NCI-H187 treated with DMSO at 0.1 percent for 48 hours (cell line): ENCODE data around the gene TIAM2.
"Not testable (repeated sequence)": the region's sequence is repeated elsewhere in the genome, so short reads cannot be mapped to it uniquely, and the experiment has no call there.

Experiments used
- DNase-seq: peaks from one replicate; lab custom pipeline; 2025; lab: John Stamatoyannopoulos, UW

TIAM2 gene

DNA sequence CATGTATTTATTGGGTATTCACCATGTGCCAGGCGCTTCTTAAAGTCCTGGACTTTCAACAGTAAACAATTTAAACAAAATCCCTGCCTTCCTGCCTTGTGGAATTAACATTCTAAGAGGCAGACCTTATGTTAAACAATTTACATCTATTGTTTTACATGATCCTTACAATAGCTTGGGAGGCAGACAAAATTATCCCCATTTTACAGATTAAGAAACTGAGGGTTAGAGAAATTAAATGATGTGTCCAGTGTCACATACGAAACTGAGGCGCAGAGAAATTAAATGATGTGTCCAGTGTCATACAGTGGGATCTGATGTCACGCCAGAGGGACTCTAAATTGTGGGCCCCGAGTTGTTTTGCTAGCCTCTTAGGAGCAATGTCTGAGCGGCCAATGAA, 105.5 kb downstream of the TIAM2 start:
- DNase-seq = no peak

- not testable (repeated sequence) for DNase-seq
These were observed 108.0 kb downstream of the TIAM2 start for GRCh38 chr6:155103083-155103645.

- no peak for DNase-seq
These were observed 108.8 kb downstream of the TIAM2 start for GRCh38 chr6:155103816-155104366.

DNA sequence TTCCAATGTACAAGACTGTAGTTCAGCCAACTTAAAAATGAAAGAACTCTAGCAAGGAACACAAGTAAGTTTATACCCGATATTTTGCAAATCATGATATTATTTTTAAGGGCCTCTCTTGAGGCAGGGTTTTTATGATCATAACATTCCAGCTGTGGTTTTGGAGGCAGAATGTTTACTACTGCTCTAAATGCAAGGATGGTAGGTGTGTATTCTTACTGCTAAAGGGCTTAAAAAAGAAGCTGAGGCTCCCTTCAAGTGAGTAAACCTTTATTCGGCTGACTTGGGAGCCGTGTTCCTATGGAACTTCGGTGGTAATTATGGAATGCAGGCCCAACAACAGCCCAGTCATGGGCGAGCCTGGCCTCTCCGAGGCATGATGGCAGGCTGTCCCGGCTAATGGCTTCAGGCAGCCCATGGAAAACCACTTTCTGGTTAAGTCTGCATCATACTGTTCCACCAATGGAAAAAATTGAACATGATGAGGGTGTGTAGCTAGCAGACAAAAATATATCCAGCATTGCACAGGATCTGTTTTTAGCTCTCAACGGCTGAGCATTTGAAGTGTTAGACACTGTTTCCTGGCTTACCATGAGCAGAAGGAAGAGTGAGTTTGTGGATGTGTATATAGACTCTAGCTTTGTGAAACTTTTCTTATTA, 111.5 kb downstream of the TIAM2 start:
- no peak for DNase-seq

GRCh38 chr6:155107432-155108069, 112.4 kb downstream of the TIAM2 start:
- no peak for DNase-seq

DNA sequence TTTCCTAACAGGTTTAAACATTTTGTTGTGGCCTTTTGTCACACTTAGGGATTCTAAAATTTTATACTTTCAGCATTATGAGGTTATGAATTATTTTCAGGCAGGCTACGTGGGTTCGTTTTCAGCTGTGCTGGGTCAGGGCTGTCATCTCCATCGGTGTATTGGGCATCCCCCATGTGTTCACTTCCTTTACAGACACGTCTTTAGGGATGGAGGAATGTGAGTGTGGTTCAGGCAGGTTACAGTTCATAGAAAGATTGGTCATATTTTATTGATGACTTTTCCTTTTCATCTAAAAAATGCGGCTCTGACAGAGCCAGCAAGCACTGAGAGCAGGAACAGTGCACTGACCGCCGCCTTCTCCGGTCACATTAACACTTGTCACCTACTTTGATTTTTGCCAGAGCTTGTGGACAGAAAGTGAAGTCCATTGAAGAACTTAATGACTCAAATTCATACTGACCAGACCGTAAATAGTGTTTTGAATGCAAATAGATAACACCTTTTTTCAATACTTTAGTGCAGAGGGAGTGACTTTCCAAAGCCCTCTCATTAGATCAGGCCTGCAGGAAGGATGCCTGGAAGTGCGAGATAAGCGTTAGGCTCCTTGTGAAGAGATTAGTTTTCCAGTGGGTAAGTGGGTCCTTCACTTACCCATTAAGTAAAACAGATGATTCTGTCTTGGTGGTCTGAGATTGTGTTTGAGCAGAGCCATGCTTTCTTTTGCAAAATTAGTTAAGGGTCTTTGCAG, 113.1 kb downstream of the TIAM2 start:
- DNase-seq = no peak

DNA sequence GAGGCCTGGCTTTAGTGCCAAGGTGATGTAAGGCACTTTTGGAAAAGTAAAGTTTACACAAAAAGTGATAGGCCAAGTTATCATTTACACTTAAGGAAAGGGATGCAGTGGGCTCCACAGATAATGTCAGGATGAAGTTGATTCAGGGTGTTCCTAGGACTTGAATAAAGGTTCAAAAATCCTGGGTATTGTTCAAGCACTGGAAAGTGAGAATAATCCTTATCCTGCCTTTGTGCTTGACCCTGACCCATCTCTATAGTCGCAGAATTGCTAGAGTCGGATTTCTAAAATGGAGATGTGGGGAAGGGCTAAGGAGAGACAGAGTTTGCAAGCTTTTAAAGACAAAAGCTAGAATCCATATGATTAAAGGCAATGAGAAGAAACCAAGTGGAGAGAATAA, 115.6 kb downstream of the TIAM2 start:
- no peak for DNase-seq

GRCh38 chr6:155112757-155113156, 117.6 kb downstream of the TIAM2 start:
- DNase-seq = no peak

DNA sequence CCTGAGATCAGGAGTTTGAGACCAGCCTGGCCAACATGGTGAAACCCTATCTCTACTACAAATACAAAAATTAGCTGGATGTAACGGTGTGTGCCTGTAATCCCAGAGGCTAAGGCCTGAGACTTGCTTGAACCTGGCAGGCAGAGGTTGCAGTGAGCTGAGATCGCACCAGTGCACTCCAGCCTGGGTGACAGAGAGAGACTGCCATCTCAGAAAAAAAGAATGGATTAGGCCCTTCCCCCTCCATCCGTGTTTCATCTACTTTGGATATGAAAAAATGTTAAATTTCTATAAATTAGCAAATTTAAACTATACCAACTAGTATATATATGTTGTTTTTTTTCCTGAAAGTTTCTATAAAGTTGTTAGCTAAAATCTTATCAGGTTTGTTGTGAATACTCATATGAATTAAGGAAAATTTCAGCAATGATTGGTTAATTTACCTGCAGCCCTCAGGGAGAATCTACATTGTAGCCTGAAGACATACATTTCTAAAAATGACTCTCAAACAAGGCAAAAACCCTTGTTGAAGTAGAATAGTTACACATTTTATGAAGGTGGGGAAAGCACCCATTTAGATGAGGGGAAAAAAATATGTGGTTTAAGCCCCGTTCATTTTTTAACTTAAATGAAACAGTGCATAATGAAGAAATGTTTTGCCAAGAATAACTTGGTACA, 120.9 kb downstream of the TIAM2 start:
- no peak for DNase-seq

GRCh38 chr6:155116571-155116910, 121.4 kb downstream of the TIAM2 start:
- no peak for DNase-seq

GRCh38 chr6:155117256-155117655, 122.1 kb downstream of the TIAM2 start:
- no peak for DNase-seq

DNA sequence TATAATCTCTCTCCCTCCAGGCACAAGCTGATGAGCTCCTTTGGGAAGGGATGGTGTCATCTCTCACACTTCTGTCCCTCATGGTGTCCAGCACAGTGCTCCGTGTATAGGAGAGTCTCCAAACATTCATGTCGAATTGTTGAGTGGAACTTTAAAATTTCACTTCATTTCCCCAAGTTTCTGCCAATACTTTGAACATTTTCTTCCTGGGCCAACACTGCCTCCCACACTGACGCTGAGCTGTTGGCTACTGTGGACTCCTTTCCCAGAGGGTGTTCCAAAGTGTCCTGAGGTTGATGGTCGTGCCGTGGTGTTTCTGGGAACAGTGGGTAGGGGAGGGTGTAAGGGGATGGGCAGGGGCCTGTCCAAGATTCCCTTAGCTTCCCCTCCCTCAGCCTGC, 122.7 kb downstream of the TIAM2 start:
- no peak for DNase-seq

GRCh38 chr6:155119201-155119600, 124.1 kb downstream of the TIAM2 start:
- DNase-seq = not testable (repeated sequence)

DNA sequence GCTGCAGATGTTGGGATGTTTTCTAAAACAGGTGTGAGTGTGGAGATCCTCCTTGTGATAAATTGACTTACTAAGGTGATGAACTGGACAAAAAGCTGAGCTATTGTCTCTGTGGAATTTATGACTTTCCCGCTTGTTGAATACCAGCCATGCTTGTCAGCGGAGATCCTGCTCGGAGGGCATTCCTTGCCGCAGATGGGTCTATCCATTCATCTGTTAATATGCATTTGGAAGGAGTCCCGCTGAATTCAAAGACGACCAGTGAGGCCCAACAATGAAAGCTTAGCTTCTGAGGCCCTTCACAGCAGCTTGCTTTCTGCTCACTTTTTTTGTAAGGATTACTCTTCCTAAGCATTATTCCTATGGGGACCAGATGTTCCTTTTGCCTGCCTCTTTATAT, 124.9 kb downstream of the TIAM2 start:
- no peak for DNase-seq

DNA sequence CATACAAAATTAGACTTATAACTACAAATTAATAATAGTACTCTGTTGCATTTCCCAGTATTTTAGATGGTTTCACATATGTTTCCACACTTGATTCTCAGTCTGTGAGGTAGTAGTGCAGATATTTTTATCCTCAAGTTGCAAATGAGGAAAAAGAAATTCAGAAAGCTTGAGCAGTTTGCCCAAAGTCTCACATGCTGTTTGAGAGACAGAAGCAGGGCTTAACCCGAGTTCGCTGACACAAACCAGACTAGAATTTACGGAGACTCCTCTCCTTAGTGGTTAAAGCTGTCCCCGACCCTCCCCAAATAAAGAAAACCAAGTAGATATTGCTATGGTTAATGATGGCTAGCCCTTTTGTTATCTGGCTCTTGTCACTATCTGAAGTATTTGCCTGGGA, 126.2 kb downstream of the TIAM2 start:
- DNase-seq = no peak

DNA sequence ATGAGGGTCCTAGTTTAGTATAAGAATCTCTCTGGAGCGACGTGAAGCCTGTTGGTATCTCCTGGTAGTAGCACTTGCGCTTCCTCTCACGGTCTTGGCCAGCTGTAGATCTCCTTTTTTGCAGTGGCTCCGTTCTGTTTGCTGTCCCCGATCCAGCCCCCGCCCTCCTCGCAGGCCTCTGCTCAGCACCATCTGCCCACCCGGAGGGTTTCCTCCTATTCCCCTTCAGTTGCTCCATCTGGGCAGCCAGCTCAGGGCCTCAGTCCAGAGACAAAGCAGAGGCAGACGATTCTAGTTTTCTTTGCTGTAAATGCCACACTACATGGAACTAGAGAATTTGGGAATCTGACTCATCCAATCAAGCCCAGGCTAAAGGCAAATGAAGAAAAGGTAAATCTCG, 126.6 kb downstream of the TIAM2 start:
- no peak for DNase-seq

DNA sequence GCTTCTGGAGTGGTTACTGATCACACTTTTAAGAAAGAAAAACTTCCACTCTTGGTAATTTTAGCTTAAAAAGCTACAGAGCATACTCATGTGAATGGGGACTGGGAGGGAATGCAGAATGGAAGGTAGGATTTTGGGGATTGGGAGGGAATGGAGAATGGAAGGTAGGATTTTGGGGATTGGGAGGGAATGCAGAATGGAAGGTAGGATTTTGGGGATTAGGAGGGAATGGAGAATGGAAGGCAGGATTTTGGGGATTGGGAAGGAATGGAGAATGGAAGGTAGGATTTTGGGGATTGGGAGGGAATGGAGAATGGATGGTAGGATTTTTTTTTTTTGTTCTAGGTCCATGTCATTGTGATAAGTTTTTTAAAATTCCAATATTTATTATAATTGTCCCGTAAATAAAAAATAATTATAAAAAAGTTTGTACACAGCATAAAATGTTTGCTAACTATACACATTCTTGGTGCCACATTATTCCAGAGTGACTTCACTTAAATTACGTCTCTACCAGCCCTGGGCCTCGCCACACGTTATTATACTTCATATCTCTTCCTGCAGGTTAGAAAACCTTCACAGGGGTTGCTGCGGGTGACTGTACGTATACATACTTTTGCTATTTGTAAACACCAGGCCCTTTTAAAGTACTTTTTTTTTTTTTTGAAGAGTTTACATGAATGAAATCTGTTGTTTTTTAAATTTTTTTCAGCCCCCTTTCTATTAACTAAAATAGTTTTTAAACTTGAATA, 127.3 kb downstream of the TIAM2 start:
- no peak for DNase-seq

GRCh38 chr6:155123520-155123919, 128.4 kb downstream of the TIAM2 start:
- DNase-seq = no peak

DNA sequence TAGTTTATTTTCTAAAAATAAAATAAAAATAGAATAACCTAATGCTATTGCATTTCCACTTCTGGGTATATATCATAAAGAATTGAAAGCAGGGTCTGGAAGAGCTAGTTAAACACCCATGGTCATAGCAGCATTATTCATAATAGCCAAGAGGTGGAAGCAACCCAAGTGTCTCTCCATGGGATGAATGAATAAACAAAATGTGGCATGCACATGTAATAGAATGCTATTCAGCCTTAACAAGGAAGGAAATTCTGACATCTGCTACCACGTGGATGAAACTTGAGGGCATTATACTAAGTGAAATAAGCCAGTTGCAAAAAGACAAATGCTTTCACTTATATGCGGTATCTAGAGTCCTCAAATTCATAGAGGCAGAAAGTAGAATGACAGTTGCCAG, 130.8 kb downstream of the TIAM2 start:
- no peak for DNase-seq

- no peak for DNase-seq
These were observed 131.8 kb downstream of the TIAM2 start for GRCh38 chr6:155126727-155127439.

- no peak for DNase-seq
These were observed 133.9 kb downstream of the TIAM2 start for GRCh38 chr6:155128977-155129376.
